Ectodermal cell (in vitro differentiated cells): Measurements from ENCODE around the gene CRAT.

Experiments
- H3K27ac ChIP-seq: 2 replicates; pipeline ENCODE4 v1.7.0; 2013; ENCODE audit warnings: mild to moderate bottlenecking, low read depth, low read length; ENCODE audit not compliant: insufficient read depth, poor library complexity, severe bottlenecking
- H3K27me3 ChIP-seq: 2 replicates; pipeline ENCODE4 v1.7.0; 2013; ENCODE audit warnings: mild to moderate bottlenecking, low read length; ENCODE audit not compliant: insufficient read depth, control insufficient read depth, poor library complexity, severe bottlenecking
- H3K36me3 ChIP-seq: one replicate; pipeline ENCODE4 v1.7.0; 2013; ENCODE audit warnings: low read length; ENCODE audit not compliant: control insufficient read depth, insufficient read depth
- H3K4me1 ChIP-seq: one replicate; pipeline ENCODE4 v1.7.0; 2013; ENCODE audit warnings: low read length; ENCODE audit not compliant: control insufficient read depth, insufficient read depth
- H3K4me3 ChIP-seq: 2 replicates; pipeline ENCODE4 v1.7.0; 2013; ENCODE audit warnings: low read depth, low read length, control low read depth; ENCODE audit not compliant: insufficient read depth
- H3K9me3 ChIP-seq: 2 replicates; pipeline ENCODE4 v1.7.0; 2013; ENCODE audit warnings: mild to moderate bottlenecking, low read length, moderate library complexity; ENCODE audit not compliant: control insufficient read depth
- WGBS, 2 experiments: methylation state at CpG; one replicate each; pipeline ENCODE4 v1.1.7; 2013; ENCODE audit warnings: missing lambda C conversion rate in 2 of 2; 5-methylcytosine and 5-hydroxymethylcytosine counted together

CRAT gene

DNA sequence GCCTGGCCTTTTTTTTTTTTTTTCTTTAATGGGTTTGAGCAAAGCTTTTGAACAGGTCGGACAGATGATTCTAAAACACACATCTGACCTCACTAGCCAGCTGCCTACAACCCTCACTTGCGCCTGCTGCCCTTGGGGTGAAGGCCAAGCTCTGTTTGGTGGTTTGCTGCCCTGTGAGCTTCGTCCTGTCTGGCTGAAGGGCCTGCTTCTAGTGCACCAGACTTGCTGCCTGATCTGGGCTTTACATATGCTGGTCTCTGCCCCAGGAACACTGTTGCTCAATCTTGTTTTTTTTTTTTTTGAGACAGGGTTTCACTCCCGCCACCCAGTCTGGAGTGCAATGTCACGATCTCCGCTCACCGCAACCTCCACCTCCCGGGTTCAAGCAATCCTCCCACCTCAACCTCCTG is 46.1 kb downstream of the CRAT start:
- H3K4me1 ChIP-seq, result no peaks in the 10 kb centered on the region
- H3K9me3 ChIP-seq, result no peaks in the 10 kb centered on the region
- no peaks in the 10 kb centered on the region for H3K27me3 ChIP-seq
- H3K36me3 ChIP-seq, result peaks cover 4% of the 10 kb centered on the region
- WGBS, 2 experiments, result 93 to 97% methylated on average over 8 of the region's 8 CpGs
- H3K27ac ChIP-seq, result no peak overlapping the region
- H3K4me3 ChIP-seq, result no peak overlapping the region

DNA sequence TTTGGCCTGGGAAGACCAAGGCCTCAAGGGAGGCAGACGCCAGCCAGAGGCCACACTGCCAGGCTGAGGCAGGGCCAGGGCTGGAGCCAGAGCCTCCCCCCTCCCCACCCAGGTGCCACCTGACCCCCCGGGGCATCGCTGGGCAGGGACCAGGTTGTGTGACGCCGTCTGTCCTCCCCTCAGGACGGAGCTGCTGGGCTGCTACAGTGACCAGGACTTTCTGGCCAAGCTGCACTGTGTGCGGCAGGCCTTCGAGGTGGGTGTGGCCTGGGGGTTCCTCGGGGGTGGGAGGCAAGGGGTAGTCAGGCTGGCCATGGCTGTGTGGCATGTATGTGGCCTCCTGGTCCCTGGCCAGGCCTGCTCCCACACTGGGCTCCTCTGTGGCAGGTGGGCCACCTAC is 47.5 kb downstream of the CRAT start:
- Histone ChIP-seq H3K4me1 (no peaks in the 10 kb centered on the region), H3K4me3 (no peak overlapping the region), H3K36me3 (peaks cover 4% of the 10 kb centered on the region), H3K27ac (no peak overlapping the region), H3K9me3 (no peaks in the 10 kb centered on the region), H3K27me3 (no peaks in the 10 kb centered on the region)
- WGBS, 2 experiments, result 93 to 94% methylated on average over 9 of the region's 9 CpGs

DNA sequence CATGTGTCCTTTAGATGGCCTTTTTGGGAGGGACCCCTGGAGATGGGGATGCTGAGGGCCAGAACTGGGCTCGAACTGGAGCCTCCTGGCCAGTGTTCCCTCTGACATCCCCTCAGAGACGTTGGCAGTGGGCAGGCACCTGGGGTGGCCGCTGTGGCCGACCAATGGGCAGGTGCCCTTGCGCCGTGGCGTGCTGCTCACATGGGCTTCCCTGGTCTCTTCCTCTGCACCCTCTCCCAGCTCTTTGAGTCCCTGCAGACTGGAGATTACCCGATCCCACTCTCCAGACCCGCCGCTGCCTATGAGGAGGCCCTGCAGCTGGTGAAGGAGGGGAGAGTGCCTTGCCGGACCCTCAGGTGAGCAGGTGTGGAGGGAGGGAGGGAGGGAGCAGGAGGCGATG is 49.6 kb downstream of the CRAT start:
- no peak overlapping the region for H3K27ac ChIP-seq
- H3K27me3 ChIP-seq, result no peaks in the 10 kb centered on the region
- no peak overlapping the region for H3K4me3 ChIP-seq
- 93 to 95% methylated on average over 12 of the region's 12 CpGs for WGBS, 2 experiments
- no peaks in the 10 kb centered on the region for H3K4me1 ChIP-seq
- H3K36me3 ChIP-seq, result no peaks in the 10 kb centered on the region
- H3K9me3 ChIP-seq, result no peaks in the 10 kb centered on the region

GRCh38 chr9:129059796-129060785 is 50.5 kb downstream of the CRAT start:
- Histone ChIP-seq H3K36me3 (no peaks in the 10 kb centered on the region), H3K27me3 (no peaks in the 10 kb centered on the region), H3K4me1 (no peaks in the 10 kb centered on the region), H3K9me3 (no peaks in the 10 kb centered on the region), H3K4me3 (no peak overlapping the region), H3K27ac (no peak overlapping the region)
- 95 to 96% methylated on average over 37 of the region's 37 CpGs for WGBS, 2 experiments

- H3K27ac ChIP-seq, result no peak overlapping the region
- WGBS, 2 experiments, result 92 to 93% methylated on average over 21 of the region's 21 CpGs
- no peaks in the 10 kb centered on the region for H3K27me3 ChIP-seq
- no peak overlapping the region for H3K4me3 ChIP-seq
- H3K36me3 ChIP-seq, result no peaks in the 10 kb centered on the region
- no peaks in the 10 kb centered on the region for H3K9me3 ChIP-seq
- no peaks in the 10 kb centered on the region for H3K4me1 ChIP-seq
Observed at GRCh38 chr9:129058965-129059795, 51.4 kb downstream of the CRAT start.

GRCh38 chr9:129054163-129054851 is 56.3 kb downstream of the CRAT start:
- no peaks in the 10 kb centered on the region for H3K4me1 ChIP-seq
- H3K36me3 ChIP-seq, result no peaks in the 10 kb centered on the region
- 94 to 97% methylated on average over 5 of the region's 5 CpGs for WGBS, 2 experiments
- H3K4me3 ChIP-seq, result no peak overlapping the region
- H3K9me3 ChIP-seq, result no peaks in the 10 kb centered on the region
- no peak overlapping the region for H3K27ac ChIP-seq
- H3K27me3 ChIP-seq, result no peaks in the 10 kb centered on the region

GRCh38 chr9:129053020-129053419 is 57.6 kb downstream of the CRAT start:
- 92 to 96% methylated on average over 6 of the region's 6 CpGs for WGBS, 2 experiments
- Histone ChIP-seq H3K4me3 (no peak overlapping the region), H3K4me1 (no peaks in the 10 kb centered on the region), H3K27ac (no peak overlapping the region), H3K9me3 (no peaks in the 10 kb centered on the region), H3K27me3 (no peaks in the 10 kb centered on the region), H3K36me3 (peaks cover 9% of the 10 kb centered on the region)

GRCh38 chr9:129052592-129052991 is 58.0 kb downstream of the CRAT start:
- Histone ChIP-seq H3K27me3 (no peaks in the 10 kb centered on the region), H3K36me3 (peaks cover 9% of the 10 kb centered on the region), H3K9me3 (no peaks in the 10 kb centered on the region), H3K4me3 (no peak overlapping the region), H3K4me1 (no peaks in the 10 kb centered on the region), H3K27ac (no peak overlapping the region)
- WGBS, 2 experiments, result 95 to 97% methylated on average over 8 of the region's 8 CpGs
